HepG2 (cell line): ENCODE results near the gene TNNT1.

Experiments used
- CC2D1A ChIP-seq: sonication (generic); formaldehyde crosslinking; IDR thresholded peaks from 2 replicates; pipeline ENCODE4 v1.8.1; 2023; ENCODE audit warnings: mild to moderate bottlenecking, missing genetic modification reagents
- CTCF ChIP-seq: sonication (generic); formaldehyde crosslinking; IDR thresholded peaks from 2 replicates; pipeline ENCODE4 v1.5.0; 2020; ENCODE audit warnings: mild to moderate bottlenecking, missing genetic modification reagents, moderate library complexity
- EHMT2 ChIP-seq: fragments of 200-600 bp; sonication (generic); IDR thresholded peaks from 2 replicates; pipeline ENCODE4 v1.7.0; 2017; ENCODE audit warnings: antibody characterized with exemption, low read depth, low read length, borderline replicate concordance
- HMG20A ChIP-seq: IDR thresholded peaks from 2 replicates; pipeline ENCODE4 v1.6.1; 2016; ENCODE audit warnings: borderline replicate concordance
- HNRNPLL ChIP-seq: fragments of 200-400 bp; formaldehyde crosslinking; IDR thresholded peaks from 2 replicates; pipeline ENCODE4 v1.6.1; 2017; ENCODE audit warnings: mild to moderate bottlenecking, low read depth, low read length; ENCODE audit not compliant: poor library complexity, severe bottlenecking
- IRF2 ChIP-seq: IDR thresholded peaks from 2 replicates; pipeline ENCODE4 v1.6.1; 2018; ENCODE audit warnings: missing genetic modification reagents, missing compliant biosample characterization
- MAX ChIP-seq: IDR thresholded peaks from 2 replicates; pipeline ENCODE4 v1.6.1; 2012; ENCODE audit warnings: inconsistent platforms
- NFIC ChIP-seq: IDR thresholded peaks from 2 replicates; pipeline ENCODE4 v1.6.1; 2012; ENCODE audit warnings: mild to moderate bottlenecking, low read length, inconsistent platforms
- TAF15 ChIP-seq: fragments of 200-400 bp; formaldehyde crosslinking; IDR thresholded peaks from one replicate; pipeline ENCODE4 v1.6.1; 2018; ENCODE audit warnings: mild to moderate bottlenecking, low read depth, low read length; ENCODE audit not compliant: poor library complexity, severe bottlenecking
- ZNF431 ChIP-seq: sonication (generic); formaldehyde crosslinking; IDR thresholded peaks from 2 replicates; pipeline ENCODE4 v1.9.0; 2022; ENCODE audit warnings: missing genetic modification reagents, low read depth, mild to moderate bottlenecking, borderline replicate concordance
- ZNF510 ChIP-seq: sonication (generic); formaldehyde crosslinking; IDR thresholded peaks from 2 replicates; pipeline ENCODE4 v1.4.0; 2020; ENCODE audit warnings: low read depth, mild to moderate bottlenecking, missing genetic modification reagents
- ZNF776 ChIP-seq: sonication (generic); formaldehyde crosslinking; IDR thresholded peaks from 2 replicates; pipeline ENCODE4 v1.4.0; 2020; ENCODE audit warnings: mild to moderate bottlenecking, missing genetic modification reagents

- TF ChIP-seq ZNF431 (CRISPR knock-in tag): no peak
- no peak for TF ChIP-seq MAX
- no peak for TF ChIP-seq CC2D1A (CRISPR knock-in tag)
- TF ChIP-seq CTCF (CRISPR knock-in tag): no peak
- no peak for TF ChIP-seq ZNF776 (CRISPR knock-in tag)
- TF ChIP-seq ZNF510: no peak
- no peak for TF ChIP-seq TAF15
- no peak for TF ChIP-seq NFIC
- TF ChIP-seq HMG20A (CRISPR knock-in tag): no peak
- no peak for TF ChIP-seq IRF2 (CRISPR knock-in tag)
- TF ChIP-seq EHMT2: no peak
- no peak for TF ChIP-seq HNRNPLL
Measured at GRCh38 chr19:55111238-55111831, 37.7 kb downstream of the TNNT1 start.
